HepG2 (cell line): ENCODE data around the gene CCDC197. TPM values are rescaled to one million over a fixed set of nuclear protein-coding genes. Genes with fewer than 3 reads are reported as not detected.

Experiments used
- ATAC-seq: fragments of 200-7000 bp; cut with Tn5 transposase; 3 replicates; pipeline ENCODE4 v1.9.1; 2020; ENCODE audit warnings: mild to moderate bottlenecking, moderate library complexity
- BruUV-seq: library from RNA; stranded (reverse); fragments of 400-500 nt; replicated peaks from 2 replicates; lab custom pipeline; 2021; lab: Mats Ljungman, UMichigan
- CTCF ChIA-PET: fragments of 300-600 bp; formaldehyde crosslinking; extraction: SDS; loops from one replicate; lab custom pipeline; 2021; ENCODE audit warnings: low total read pairs, inconsistent platforms, low intra/inter-chr PET ratio; lab: Yijun Ruan, JAX
- POLR2A ChIA-PET: fragments of 350-600 bp; sonication (Branson Sonifier 250); formaldehyde crosslinking; loops from one replicate; lab custom pipeline; 2020; ENCODE audit warnings: antibody characterized with exemption, inconsistent platforms; lab: Yijun Ruan, JAX
- DNase-seq: peaks from one replicate; pipeline ENCODE4 v3.0.0-alpha.2; 2015; ENCODE audit warnings: low spot score
- FAIRE-seq: peaks from 3 replicates; lab custom pipeline; 2011; peaks lifted over from hg19 to GRCh38; lab: Jason Lieb, UNC
- H2AFZ ChIP-seq: one replicate; pipeline ENCODE4 v1.6.1; 2011; ENCODE audit warnings: low read length, inconsistent platforms
- H3K27ac ChIP-seq: fragments of 300-600 bp; 3 replicates; pipeline ENCODE4 v1.8.0; 2011; ENCODE audit warnings: mixed run types, mild to moderate bottlenecking, mixed read lengths, low read length, inconsistent platforms; ENCODE audit not compliant: insufficient read depth; ENCODE audit errors: extremely low read length
- H3K27me3 ChIP-seq, 2 experiments: fragments of 200-600 bp in 1 of 2; 2 replicates in 1 of 2; 3 replicates in 1 of 2; pipeline versions ENCODE4 v1.6.0 to v1.8.0; 2011; ENCODE audit warnings: low read length in 2 of 2, mild to moderate bottlenecking in 2 of 2, moderate library complexity in 2 of 2, inconsistent platforms in 1 of 2; ENCODE audit not compliant: insufficient read depth in 2 of 2, control insufficient read depth in 1 of 2
- H3K36me3 ChIP-seq, 2 experiments: fragments of 200-600 bp in 1 of 2; replicated peaks in 1 of 2; 2 replicates in 1 of 2; 3 replicates in 1 of 2; pipeline versions ENCODE4 v1.5.1 to v1.8.0; 2011; ENCODE audit warnings: low read length in 2 of 2, inconsistent platforms in 1 of 2; ENCODE audit not compliant: insufficient read depth in 2 of 2, control insufficient read depth in 1 of 2
- H3K4me1 ChIP-seq: 2 replicates; pipeline ENCODE4 v1.5.1; 2012; ENCODE audit warnings: low read length, inconsistent platforms; ENCODE audit not compliant: insufficient read depth
- H3K4me2 ChIP-seq: 2 replicates; pipeline ENCODE4 v1.6.0; 2011; ENCODE audit warnings: low read depth, low read length, inconsistent platforms
- H3K4me3 ChIP-seq, 3 experiments: fragments of 200-600 bp in 1 of 3; sonication (generic), shearing (Covaris generic) in 1 of 3; replicated peaks in 1 of 3; 2 replicates each; pipeline ENCODE4 v1.5.1; 2011 to 2016; ENCODE audit warnings: low read length in 3 of 3, inconsistent platforms in 2 of 3, low read depth in 2 of 3, mild to moderate bottlenecking in 2 of 3, control low read depth in 1 of 3, mixed read lengths in 1 of 3; ENCODE audit not compliant: insufficient read depth in 1 of 3
- H3K79me2 ChIP-seq: one replicate; pipeline ENCODE4 v1.6.1; 2011; ENCODE audit warnings: low read length, inconsistent platforms; ENCODE audit not compliant: insufficient read depth
- H3K9ac ChIP-seq: 2 replicates; pipeline ENCODE4 v1.6.0; 2011; ENCODE audit warnings: mild to moderate bottlenecking, low read depth, low read length, inconsistent platforms; ENCODE audit not compliant: insufficient read depth
- H3K9me3 ChIP-seq: 2 replicates; pipeline ENCODE4 v1.5.1; 2012; ENCODE audit warnings: mild to moderate bottlenecking, low read length
- H4K20me1 ChIP-seq: 2 replicates; pipeline ENCODE4 v1.6.0; 2011; ENCODE audit warnings: inconsistent platforms, mild to moderate bottlenecking, low read length, moderate library complexity; ENCODE audit not compliant: insufficient read depth
- BRD4 ChIP-seq: sonication (generic); formaldehyde crosslinking; IDR thresholded peaks from 2 replicates; pipeline ENCODE4 v1.4.0; 2020; ENCODE audit warnings: missing genetic modification reagents
- ESRRA ChIP-seq: sonication (generic); formaldehyde crosslinking; IDR thresholded peaks from 2 replicates; pipeline ENCODE4 v1.5.1; 2020; ENCODE audit warnings: mild to moderate bottlenecking, low read depth, missing genetic modification reagents
- HNF4G ChIP-seq, 2 experiments: sonication (generic) in 1 of 2; formaldehyde crosslinking in 1 of 2; IDR thresholded peaks; 2 replicates each; pipeline versions ENCODE4 v1.4.0 to v1.6.1; 2011 to 2020; ENCODE audit warnings: borderline replicate concordance in 2 of 2, low read depth in 2 of 2, mild to moderate bottlenecking in 2 of 2, low read length in 1 of 2, missing genetic modification reagents in 1 of 2, moderate library complexity in 1 of 2
- NBN ChIP-seq: fragments of 450-650 bp; conservative IDR thresholded peaks from 2 replicates; pipeline ENCODE4 v1.6.1; 2017
- NR3C1 ChIP-seq: sonication (generic); formaldehyde crosslinking; IDR thresholded peaks from 2 replicates; pipeline ENCODE4 v1.4.0; 2020; ENCODE audit warnings: missing genetic modification reagents
- SOX6 ChIP-seq, 2 experiments: fragments of 450-650 bp in 1 of 2; sonication (generic) in 1 of 2; formaldehyde crosslinking in 1 of 2; IDR thresholded peaks; 2 replicates each; pipeline versions ENCODE4 v1.4.0 to v1.6.1; 2017 to 2020; ENCODE audit warnings: antibody characterized with exemption in 1 of 2, mild to moderate bottlenecking in 1 of 2, missing genetic modification reagents in 1 of 2
- ZFX ChIP-seq: sonication (generic); formaldehyde crosslinking; IDR thresholded peaks from 2 replicates; pipeline ENCODE4 v1.4.0; 2020; ENCODE audit warnings: mild to moderate bottlenecking, low read depth, missing genetic modification reagents, moderate library complexity
- ZMYM3 ChIP-seq: sonication (generic); formaldehyde crosslinking; IDR thresholded peaks from 2 replicates; pipeline ENCODE4 v1.5.1; 2020; ENCODE audit warnings: mild to moderate bottlenecking, missing genetic modification reagents
- ZNF572 ChIP-seq: sonication (generic); formaldehyde crosslinking; IDR thresholded peaks from 2 replicates; pipeline ENCODE4 v1.5.1; 2020; ENCODE audit warnings: mild to moderate bottlenecking, missing genetic modification reagents
- ZNF577 ChIP-seq: sonication (generic); formaldehyde crosslinking; IDR thresholded peaks from 2 replicates; pipeline ENCODE4 v1.4.0; 2020; ENCODE audit warnings: mild to moderate bottlenecking, low read depth, missing genetic modification reagents, borderline replicate concordance
- ZNF768 ChIP-seq: sonication (generic); formaldehyde crosslinking; IDR thresholded peaks from 2 replicates; pipeline ENCODE4 v1.4.0; 2020; ENCODE audit warnings: missing genetic modification reagents
- ZSCAN29 ChIP-seq: sonication (generic); formaldehyde crosslinking; conservative IDR thresholded peaks from 2 replicates; pipeline ENCODE4 v1.4.0; 2020; ENCODE audit warnings: mild to moderate bottlenecking, missing genetic modification reagents
- WGBS: methylation state at CpG from one replicate; pipeline ENCODE4 v1.1.6; 2017; ENCODE audit warnings: low lambda C conversion rate; 5-methylcytosine and 5-hydroxymethylcytosine counted together
- in situ Hi-C: cut with HindIII; loops from 2 replicates; pipeline ENCODE4 v1.10.0; 2017; ENCODE audit warnings: low pct_unique_long_range_greater_than_20kb; ENCODE audit not compliant: extremely low pct_ligation_motif_present
- intact Hi-C: fragments of 100-400 bp; cut with micrococcal nuclease; formaldehyde crosslinking; loops from one replicate; pipeline ENCODE4 v1.10.0; 2022; ENCODE audit not compliant: unreplicated experiment
- polyA plus RNA-seq, 8 experiments: library from polyadenylated mRNA; depleted of rRNA in 3 of 8; stranded (reverse) in 7 of 8; unstranded in 1 of 8; fragments of >200 nt; fragmentation: Illumina TruSeq in 4 of 8; extraction: Trizol in 4 of 8; gene quantifications; 2 replicates each; pipeline versions ENCODE4 v1.2.1 to v1.2.3, GENCODE V29; 2011 to 2016; ENCODE audit warnings: low read depth in 4 of 8, missing spikeins in 1 of 8, mixed read lengths in 1 of 8; ENCODE audit not compliant: insufficient read depth in 1 of 8
- total RNA-seq, 5 experiments: library from RNA; depleted of rRNA; stranded (reverse); fragments of >200 nt; fragmentation: Illumina TruSeq; extraction: Trizol; gene quantifications; 2 replicates each; pipeline ENCODE4 v1.2.3, GENCODE V29; 2016; ENCODE audit warnings: low read depth in 1 of 5
- TF ChIP-seq, protein P1 (sequence below): sonication (generic); formaldehyde crosslinking; IDR thresholded peaks from 2 replicates; pipeline ENCODE4 v1.4.0; 2020; ENCODE audit warnings: missing genetic modification reagents
- TF ChIP-seq, protein P2 (sequence below): sonication (generic); formaldehyde crosslinking; IDR thresholded peaks from 2 replicates; pipeline ENCODE4 v1.5.0; 2020; ENCODE audit warnings: mild to moderate bottlenecking, missing genetic modification reagents

The CCDC197 gene
- total and polyA plus RNA-seq, 2 of the 13 experiments (the other 11 are each of a cell fraction or from before 2014, with no cell fraction given) = 0.11 to 0.13 TPM

DNA sequence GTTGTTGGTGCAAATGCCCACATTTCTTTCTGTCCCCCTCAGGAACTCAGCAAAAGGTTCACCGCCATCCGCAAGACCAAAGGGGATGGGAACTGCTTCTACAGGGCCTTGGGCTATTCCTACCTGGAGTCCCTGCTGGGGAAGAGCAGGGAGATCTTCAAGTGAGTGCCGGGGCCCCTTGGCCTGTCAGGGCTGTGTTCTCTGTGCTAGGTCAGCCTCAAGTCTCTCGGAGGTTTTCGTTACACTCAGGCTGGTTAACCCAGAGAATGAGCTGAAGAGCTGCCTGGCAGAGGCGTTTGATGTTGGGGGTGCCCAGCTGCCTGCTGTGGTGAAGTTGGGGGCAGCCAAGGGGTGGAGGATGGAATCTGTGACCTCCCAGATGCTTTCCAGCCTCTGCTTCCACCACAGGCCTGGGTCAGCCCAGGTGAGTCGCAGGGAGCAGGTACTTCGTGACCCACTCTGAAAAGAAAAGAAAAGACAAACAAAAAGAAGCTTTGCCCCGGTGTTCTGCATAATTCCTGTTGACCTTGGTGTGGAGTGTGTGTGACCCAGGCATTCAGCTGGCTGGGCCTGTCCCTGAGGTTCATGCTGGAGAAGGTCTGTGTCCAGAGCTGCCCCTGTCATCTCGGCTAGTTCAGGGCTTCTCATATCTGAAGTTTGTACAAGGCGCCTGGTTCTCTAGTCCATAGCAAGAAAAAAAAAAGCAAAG, 42.0 kb downstream of the CCDC197 start (continued):
- TF ChIP-seq ESRRA (CRISPR knock-in tag) (peak; percentile 72; the same call in 1 of the 2 replicates), ZFX (CRISPR knock-in tag) (peak; percentile 34; the same call in 1 of the 2 replicates), SOX6 (IDR thresholded peaks at IDR 0.05) (no peak), SOX6 (CRISPR knock-in tag; IDR thresholded peaks at IDR 0.05) (peak; percentile 67), BRD4 (CRISPR knock-in tag) (no peak)
- TF ChIP-seq, all 625 proteins: peak for 17

DNA sequence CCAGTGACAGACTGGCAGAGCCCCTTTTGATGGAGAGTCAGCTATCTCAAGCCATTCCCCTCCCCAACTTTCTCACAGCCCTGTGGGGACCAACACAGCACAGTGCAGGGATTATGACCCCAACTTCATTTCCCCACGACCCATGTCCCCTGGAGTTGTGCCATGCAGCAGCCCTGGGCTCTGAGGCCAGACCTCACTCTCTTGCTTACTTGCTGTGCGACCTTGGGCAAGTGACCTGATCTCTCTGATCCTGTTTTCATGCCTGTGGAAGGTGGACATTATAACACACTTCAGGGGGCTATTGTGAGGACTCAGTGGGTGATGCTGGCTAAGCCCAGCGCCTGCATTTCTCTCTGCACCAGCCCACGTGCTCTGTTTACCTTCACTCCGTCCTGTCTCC, 43.1 kb downstream of the CCDC197 start:
- H3K36me3 ChIP-seq = peaks cover 1 to 6% of the 10 kb centered on the region in 2 experiments; a peak in 3 of 5 replicates
- ATAC-seq = no peak
- H3K4me3 ChIP-seq = no peak overlapping the region
- in situ Hi-C loops (no loop called here), intact Hi-C loops (no loop called here)
- no peak overlapping the region for H3K4me2 ChIP-seq
- 75% methylated on average over 5 of the region's 5 CpGs for WGBS
- TF ChIP-seq ZSCAN29 (CRISPR knock-in tag) (no peak), ZMYM3 (CRISPR knock-in tag) (0 out of 2 replicates have a peak, but pooled peaks have one; percentile 27), HNF4G (IDR thresholded peaks at IDR 0.05; ENCODE audit: borderline replicate concordance, low read depth, low read length) (no peak), HNF4G (CRISPR knock-in tag; IDR thresholded peaks at IDR 0.05; ENCODE audit: borderline replicate concordance, low read depth) (no peak), ZNF572 (CRISPR knock-in tag) (no peak), ZNF577 (no peak), NBN (no peak), NR3C1 (CRISPR knock-in tag) (no peak), ZNF768 (CRISPR knock-in tag) (peak; percentile 96)
- TF ChIP-seq, protein P1, sequence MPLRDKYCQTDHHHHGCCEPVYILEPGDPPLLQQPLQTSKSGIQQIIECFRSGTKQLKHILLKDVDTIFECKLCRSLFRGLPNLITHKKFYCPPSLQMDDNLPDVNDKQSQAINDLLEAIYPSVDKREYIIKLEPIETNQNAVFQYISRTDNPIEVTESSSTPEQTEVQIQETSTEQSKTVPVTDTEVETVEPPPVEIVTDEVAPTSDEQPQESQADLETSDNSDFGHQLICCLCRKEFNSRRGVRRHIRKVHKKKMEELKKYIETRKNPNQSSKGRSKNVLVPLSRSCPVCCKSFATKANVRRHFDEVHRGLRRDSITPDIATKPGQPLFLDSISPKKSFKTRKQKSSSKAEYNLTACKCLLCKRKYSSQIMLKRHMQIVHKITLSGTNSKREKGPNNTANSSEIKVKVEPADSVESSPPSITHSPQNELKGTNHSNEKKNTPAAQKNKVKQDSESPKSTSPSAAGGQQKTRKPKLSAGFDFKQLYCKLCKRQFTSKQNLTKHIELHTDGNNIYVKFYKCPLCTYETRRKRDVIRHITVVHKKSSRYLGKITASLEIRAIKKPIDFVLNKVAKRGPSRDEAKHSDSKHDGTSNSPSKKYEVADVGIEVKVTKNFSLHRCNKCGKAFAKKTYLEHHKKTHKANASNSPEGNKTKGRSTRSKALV (CRISPR knock-in tag) = no peak
- TF ChIP-seq, protein P2, sequence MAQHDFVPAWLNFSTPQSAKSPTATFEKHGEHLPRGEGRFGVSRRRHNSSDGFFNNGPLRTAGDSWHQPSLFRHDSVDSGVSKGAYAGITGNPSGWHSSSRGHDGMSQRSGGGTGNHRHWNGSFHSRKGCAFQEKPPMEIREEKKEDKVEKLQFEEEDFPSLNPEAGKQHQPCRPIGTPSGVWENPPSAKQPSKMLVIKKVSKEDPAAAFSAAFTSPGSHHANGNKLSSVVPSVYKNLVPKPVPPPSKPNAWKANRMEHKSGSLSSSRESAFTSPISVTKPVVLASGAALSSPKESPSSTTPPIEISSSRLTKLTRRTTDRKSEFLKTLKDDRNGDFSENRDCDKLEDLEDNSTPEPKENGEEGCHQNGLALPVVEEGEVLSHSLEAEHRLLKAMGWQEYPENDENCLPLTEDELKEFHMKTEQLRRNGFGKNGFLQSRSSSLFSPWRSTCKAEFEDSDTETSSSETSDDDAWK (CRISPR knock-in tag) = no peak
- ChIA-PET POLR2A (interaction anchor here (0.9 kb wide), 1 partner anchor 13 kb away, joined by 3 read pairs; no protein-coding TSS in a partner anchor), CTCF (no interaction called here)
- no peak for DNase-seq
- H3K27ac ChIP-seq = no peak overlapping the region
- no peaks in the 10 kb centered on the region for H3K9me3 ChIP-seq
- no peak for FAIRE-seq
- no peaks in the 10 kb centered on the region for H3K27me3 ChIP-seq
- no peaks in the 10 kb centered on the region for H4K20me1 ChIP-seq
- H3K9ac ChIP-seq = no peak overlapping the region
- H3K79me2 ChIP-seq = no peaks in the 10 kb centered on the region
- peaks cover 56% of the 10 kb centered on the region for H3K4me1 ChIP-seq
- no peak overlapping the region for H2AFZ ChIP-seq
- BruUV-seq = no TSS peak
